IPS-20b (cell line): ENCODE results near the gene ATP8A1.
"Not testable (repeated sequence)": the region's sequence is repeated elsewhere in the genome, so short reads cannot be mapped to it uniquely, and the experiment has no call there.

Experiments used
- H3K27ac ChIP-seq: one replicate; pipeline ENCODE4 v1.5.1; 2013; ENCODE audit warnings: low read length
- H3K27me3 ChIP-seq: 2 replicates; pipeline ENCODE4 v1.6.1; 2013; ENCODE audit warnings: mild to moderate bottlenecking, low read length, inconsistent platforms; ENCODE audit not compliant: insufficient read depth
- H3K36me3 ChIP-seq: 2 replicates; pipeline ENCODE4 v1.6.1; 2013; ENCODE audit warnings: low read depth, mild to moderate bottlenecking, inconsistent platforms, low read length, moderate library complexity; ENCODE audit not compliant: insufficient read depth
- H3K4me1 ChIP-seq: 2 replicates; pipeline ENCODE4 v1.6.1; 2013; ENCODE audit warnings: mild to moderate bottlenecking, control low read depth, inconsistent platforms, low read length, moderate library complexity; ENCODE audit not compliant: insufficient read depth
- H3K4me3 ChIP-seq: 2 replicates; pipeline ENCODE4 v1.5.1; 2013; ENCODE audit warnings: mild to moderate bottlenecking, low read length, inconsistent platforms
- H3K9ac ChIP-seq: 2 replicates; pipeline ENCODE4 v1.6.1; 2013; ENCODE audit warnings: low read depth, mild to moderate bottlenecking, inconsistent platforms, low read length, moderate library complexity
- H3K9me3 ChIP-seq: 2 replicates; pipeline ENCODE4 v1.6.1; 2013; ENCODE audit warnings: mild to moderate bottlenecking, low read depth, low read length, inconsistent platforms; ENCODE audit not compliant: insufficient read depth

The ATP8A1 gene

DNA sequence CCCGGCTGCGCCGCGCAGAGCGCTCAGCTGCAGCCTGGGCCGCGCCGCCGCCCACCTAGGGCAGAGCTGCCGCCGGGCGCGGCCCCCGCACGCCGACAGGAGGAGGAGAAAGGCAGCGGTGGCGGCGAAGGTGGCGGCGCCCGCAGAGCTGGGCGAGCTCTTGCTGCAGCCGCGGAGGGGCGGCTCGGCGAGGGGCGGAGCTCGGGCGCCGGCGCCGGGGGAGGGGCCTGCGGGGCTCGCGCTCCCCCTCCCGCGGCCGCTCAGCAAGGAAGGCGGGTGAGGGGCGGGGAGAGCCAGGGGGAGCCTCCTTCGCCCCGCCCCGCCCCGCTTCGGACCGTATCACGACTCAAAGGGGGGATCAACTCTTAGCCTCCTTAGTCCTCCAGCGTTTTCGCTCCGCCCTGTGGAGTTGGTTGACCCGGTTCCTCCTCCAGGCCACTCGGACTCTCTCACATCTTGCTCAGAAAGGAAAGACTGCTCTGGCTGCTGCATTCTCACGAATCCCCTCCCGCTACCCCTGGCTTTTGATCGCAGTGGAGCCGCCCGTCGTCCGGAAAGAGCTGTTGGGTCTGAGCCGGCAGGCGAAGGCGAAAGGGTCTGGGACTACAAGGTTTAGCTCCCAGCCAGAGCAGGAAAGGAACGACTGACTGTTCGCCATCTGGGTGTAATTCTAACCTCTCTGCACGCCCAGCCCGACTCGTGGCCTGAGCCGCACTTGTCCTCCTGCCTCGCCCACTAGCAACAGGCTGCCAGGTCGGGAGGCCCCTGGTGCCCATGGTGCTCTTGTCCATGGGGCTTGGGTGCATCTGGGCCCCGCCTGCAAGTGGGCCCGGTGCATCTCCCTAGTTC, at the start of gene ATP8A1:
ATP8A1 (minus strand) TSS at position 162 of the 849 bp plus-strand sequence. CDS start 232 bp downstream, outside the sequence.
- H3K27me3 ChIP-seq, result peaks cover 15% of the 10 kb centered on the region
- peak within 1 kb of the TSS; percentile 88 for H3K4me3 ChIP-seq
- H3K9ac ChIP-seq, result peak within 1 kb of the TSS; percentile 92
- peak within 1 kb of the TSS; percentile 69 for H3K27ac ChIP-seq
- peaks cover 13% of the 10 kb centered on the region for H3K4me1 ChIP-seq
- H3K36me3 ChIP-seq, result no peaks in the 10 kb centered on the region
- no peaks in the 10 kb centered on the region for H3K9me3 ChIP-seq

DNA sequence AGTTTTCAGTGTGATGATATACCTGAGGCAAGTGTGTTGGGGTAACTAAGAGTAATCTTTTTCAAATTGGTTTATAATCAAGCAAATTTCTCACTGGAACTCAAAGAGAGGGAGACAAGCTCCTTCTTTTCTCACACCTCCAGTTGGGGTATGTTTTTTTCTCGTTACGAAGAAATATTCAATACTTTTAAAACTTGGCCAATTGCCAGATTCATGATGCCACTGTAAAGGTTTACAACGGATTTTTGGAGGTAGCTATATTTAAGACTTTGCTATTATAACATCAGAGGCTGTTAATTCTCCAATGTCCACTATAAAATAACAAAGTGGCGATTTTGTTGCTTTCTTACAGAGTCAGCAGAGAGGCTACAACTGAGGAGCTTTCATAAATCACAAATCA, 49.2 kb upstream of the ATP8A1 start:
- Histone ChIP-seq H3K27ac (no peak overlapping the region), H3K9me3 (peaks cover 4% of the 10 kb centered on the region), H3K4me3 (no peak overlapping the region), H3K4me1 (peaks cover 13% of the 10 kb centered on the region; the same call in 1 of the 2 replicates), H3K27me3 (no peaks in the 10 kb centered on the region), H3K9ac (no peak overlapping the region), H3K36me3 (no peaks in the 10 kb centered on the region)

DNA sequence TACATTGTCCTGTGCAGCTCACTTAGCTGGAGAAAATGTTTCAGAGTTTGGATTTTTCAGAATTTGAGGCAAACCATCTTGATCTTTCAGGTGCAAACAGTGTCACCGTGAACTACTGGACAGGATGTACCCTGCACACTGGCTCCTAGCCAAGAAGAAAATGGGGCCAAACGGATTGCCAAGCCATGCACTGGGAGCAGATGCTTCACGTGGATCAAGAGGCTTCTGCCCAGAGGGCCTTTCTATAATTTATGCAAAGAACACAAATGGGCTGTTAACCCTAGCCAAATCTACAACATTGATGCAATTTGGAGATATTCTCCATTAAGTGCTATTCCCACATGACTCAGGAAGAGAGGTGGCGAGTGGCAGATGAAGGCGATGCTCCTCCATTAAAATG, 46.9 kb upstream of the ATP8A1 start:
- no peak overlapping the region for H3K27ac ChIP-seq
- H3K27me3 ChIP-seq, result no peaks in the 10 kb centered on the region
- no peaks in the 10 kb centered on the region for H3K4me1 ChIP-seq
- peaks cover 4% of the 10 kb centered on the region for H3K9me3 ChIP-seq
- no peak overlapping the region for H3K4me3 ChIP-seq
- H3K9ac ChIP-seq, result no peak overlapping the region
- H3K36me3 ChIP-seq, result no peaks in the 10 kb centered on the region

DNA sequence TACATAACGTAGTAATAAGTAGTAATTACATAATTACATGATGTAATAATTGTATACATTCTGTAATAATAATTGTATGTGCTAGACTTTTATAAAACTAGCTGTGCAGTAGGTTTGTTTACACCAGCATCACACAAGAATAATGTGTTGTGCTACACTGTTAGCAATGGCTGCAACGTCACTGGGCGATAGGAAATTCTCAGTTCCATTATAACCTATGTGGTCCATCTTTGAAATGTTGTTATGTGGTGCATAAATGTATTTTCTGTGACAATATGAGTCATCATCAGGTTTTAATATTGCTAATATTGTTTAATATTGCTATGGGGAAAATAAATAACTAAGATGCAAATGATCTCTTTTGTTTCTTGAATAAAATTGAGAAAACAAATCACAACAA, 46.0 kb upstream of the ATP8A1 start:
- no peaks in the 10 kb centered on the region for H3K36me3 ChIP-seq
- H3K27me3 ChIP-seq, result no peaks in the 10 kb centered on the region
- no peak overlapping the region for H3K4me3 ChIP-seq
- H3K27ac ChIP-seq, result no peak overlapping the region
- no peaks in the 10 kb centered on the region for H3K4me1 ChIP-seq
- peaks cover 4% of the 10 kb centered on the region for H3K9me3 ChIP-seq
- no peak overlapping the region for H3K9ac ChIP-seq

DNA sequence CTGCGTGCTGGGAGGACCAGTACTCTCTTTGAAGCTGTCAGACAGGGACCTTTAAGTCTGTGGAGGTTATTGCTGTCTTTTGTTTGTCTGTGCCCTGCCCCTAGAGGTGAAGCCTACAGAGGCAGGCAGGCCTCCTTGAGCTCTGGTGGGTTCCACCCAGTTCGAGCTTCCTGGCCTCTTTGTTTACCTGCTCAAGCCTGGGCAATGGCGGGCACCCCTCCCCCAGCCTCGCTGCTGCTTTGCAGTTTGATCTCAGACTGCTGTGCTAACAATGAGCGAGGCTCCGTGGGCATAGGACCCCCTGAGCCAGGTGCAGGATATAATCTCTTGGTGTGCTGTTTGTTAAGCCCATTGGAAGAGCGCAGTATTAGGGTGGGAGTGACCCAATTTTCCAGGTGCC, 44.9 kb upstream of the ATP8A1 start:
- H3K36me3 ChIP-seq, H3K9me3 ChIP-seq, H3K27ac ChIP-seq, H3K27me3 ChIP-seq, H3K4me3 ChIP-seq, H3K4me1 ChIP-seq, H3K9ac ChIP-seq: not testable (repeated sequence)

DNA sequence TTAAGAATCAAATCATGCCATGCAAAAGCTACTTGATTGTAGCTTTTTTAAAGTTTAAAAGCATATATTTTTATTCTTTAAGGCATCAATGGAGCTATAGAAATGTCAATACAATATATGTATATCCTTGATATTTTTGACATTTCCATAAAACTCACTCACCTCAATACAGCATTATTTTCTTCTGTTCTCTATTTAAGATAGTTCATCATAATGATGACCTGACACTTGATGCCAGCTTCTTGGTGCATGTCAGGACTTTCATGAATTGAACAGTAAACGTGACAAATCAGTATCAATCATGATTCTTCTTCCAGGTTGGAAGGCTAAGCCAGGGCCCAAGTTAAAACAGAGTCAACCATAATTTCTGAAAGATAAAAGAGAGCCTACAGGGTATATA, 33.6 kb upstream of the ATP8A1 start:
- Histone ChIP-seq H3K27me3 (no peaks in the 10 kb centered on the region), H3K9me3 (no peaks in the 10 kb centered on the region), H3K36me3 (no peaks in the 10 kb centered on the region), H3K27ac (no peak overlapping the region), H3K4me1 (no peaks in the 10 kb centered on the region), H3K9ac (no peak overlapping the region), H3K4me3 (no peak overlapping the region)

DNA sequence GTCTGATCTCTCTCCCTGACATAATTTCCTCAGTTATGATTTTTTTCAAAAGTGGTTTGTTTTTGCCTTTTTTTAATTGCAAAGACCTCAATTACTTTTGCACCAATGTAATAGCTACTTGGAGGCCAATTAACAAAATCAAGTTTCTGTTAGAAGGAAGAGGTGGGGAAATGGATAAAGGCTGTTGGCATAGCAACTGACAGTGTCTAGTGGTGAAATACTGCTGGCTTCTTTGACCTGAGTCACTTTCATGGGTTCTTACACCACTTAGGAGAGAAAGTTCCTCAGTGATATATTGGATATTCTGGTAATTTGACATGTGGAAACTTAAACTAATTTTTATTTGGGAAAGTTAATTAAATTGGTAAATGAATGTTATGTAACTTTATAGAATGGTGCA, 26.5 kb upstream of the ATP8A1 start:
- H3K9ac ChIP-seq, result no peak overlapping the region
- H3K36me3 ChIP-seq, result no peaks in the 10 kb centered on the region
- no peaks in the 10 kb centered on the region for H3K9me3 ChIP-seq
- H3K27ac ChIP-seq, result no peak overlapping the region
- no peak overlapping the region for H3K4me3 ChIP-seq
- H3K27me3 ChIP-seq, result no peaks in the 10 kb centered on the region
- H3K4me1 ChIP-seq, result no peaks in the 10 kb centered on the region

DNA sequence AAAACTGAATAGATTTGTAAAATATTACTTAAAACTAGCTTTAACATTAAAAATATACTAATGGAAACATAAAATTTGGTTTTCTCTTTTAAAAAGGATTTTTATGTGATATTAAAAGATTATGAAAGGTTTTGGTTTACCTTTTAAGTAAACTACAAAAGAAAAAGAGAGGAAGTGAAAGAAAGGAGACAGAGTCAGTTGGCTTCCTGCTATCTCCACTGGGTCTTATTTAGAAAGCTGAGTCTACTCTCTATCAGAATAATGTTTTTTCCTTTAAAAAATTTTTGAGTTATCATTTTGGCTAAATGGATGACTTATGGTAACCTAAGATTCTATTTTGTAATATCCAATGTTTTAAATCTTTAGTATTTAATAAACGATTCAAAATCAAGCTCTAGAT, 21.6 kb upstream of the ATP8A1 start:
- H3K36me3 ChIP-seq, result no peaks in the 10 kb centered on the region
- no peak overlapping the region for H3K27ac ChIP-seq
- H3K4me3 ChIP-seq, result no peak overlapping the region

DNA sequence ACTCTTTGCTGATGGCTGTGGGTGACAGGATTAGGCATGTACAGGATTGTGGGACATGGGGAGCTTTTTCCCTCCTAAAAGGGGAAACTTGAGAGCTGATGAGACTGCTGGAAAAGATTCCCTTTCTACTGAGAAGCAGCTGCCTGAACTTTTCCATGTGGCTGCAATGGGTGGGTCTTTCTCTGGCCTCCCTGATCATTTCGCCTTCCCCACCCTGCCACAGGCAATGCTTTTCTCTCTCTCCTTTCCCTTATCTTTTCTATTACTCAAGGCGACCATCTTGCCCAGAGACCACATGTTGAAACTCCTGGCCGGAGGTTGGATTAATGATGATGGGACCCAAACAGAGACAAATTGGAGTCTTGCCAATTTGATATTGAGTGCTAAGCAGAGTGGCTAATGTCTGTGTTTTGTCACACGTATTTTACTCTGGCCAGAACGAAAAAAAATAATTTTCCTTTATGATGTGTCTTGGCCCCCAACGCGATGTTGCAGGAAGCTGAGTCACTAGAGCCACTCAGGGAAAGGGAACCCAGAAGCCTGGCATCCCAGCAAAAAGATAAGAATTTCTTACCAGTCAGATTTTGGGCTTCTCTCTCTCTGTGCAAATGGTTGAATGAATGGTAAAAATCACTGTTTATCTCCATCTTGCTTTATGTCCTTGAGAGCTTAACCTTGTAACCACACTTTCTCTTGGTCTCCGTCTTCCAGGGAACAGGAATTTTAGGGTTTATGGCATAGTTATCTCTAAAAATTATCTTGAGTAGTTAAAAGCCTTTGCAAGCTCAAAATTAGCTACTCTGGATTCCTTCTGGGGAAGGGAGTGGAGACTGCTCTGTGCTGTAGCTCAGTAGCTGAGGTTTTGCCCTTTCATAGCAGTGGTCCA, 19.4 kb upstream of the ATP8A1 start:
- H3K27ac ChIP-seq, result no peak overlapping the region
- H3K4me3 ChIP-seq, result no peak overlapping the region
- H3K9ac ChIP-seq, result no peak overlapping the region
- no peaks in the 10 kb centered on the region for H3K36me3 ChIP-seq
- H3K4me1 ChIP-seq, result no peaks in the 10 kb centered on the region; the same call in 1 of the 2 replicates
- H3K27me3 ChIP-seq, result no peaks in the 10 kb centered on the region
- peaks cover 6% of the 10 kb centered on the region; the same call in 1 of the 2 replicates for H3K9me3 ChIP-seq

More for the DNA sequence above, 21.6 kb upstream of the ATP8A1 start:
- Histone ChIP-seq H3K4me1 (no peaks in the 10 kb centered on the region; the same call in 1 of the 2 replicates), H3K27me3 (no peaks in the 10 kb centered on the region), H3K9me3 (peaks cover 6% of the 10 kb centered on the region; the same call in 1 of the 2 replicates), H3K9ac (no peak overlapping the region)

DNA sequence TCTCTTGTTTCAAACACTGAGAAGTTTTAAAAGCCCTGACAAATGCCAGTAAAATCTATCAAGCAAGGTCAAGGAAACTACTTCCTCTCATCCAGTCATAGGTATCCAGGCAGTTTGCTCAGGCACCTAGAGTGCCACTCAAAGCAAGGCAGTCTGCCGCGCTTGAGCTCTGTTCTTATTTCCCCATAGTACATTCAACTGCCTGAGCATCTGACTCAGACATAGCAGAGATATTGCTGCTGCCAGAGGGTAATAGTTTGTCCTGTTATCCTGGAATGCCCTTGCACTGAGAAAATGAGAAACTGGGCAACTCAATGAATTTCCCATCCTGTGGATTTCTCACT, 16.1 kb upstream of the ATP8A1 start:
- no peaks in the 10 kb centered on the region for H3K36me3 ChIP-seq
- no peaks in the 10 kb centered on the region; the same call in 1 of the 2 replicates for H3K4me1 ChIP-seq
- H3K27ac ChIP-seq, result no peak overlapping the region
- H3K27me3 ChIP-seq, result no peaks in the 10 kb centered on the region
- H3K4me3 ChIP-seq, result no peak overlapping the region
- H3K9ac ChIP-seq, result no peak overlapping the region
- peaks cover 4% of the 10 kb centered on the region; the same call in 1 of the 2 replicates for H3K9me3 ChIP-seq

DNA sequence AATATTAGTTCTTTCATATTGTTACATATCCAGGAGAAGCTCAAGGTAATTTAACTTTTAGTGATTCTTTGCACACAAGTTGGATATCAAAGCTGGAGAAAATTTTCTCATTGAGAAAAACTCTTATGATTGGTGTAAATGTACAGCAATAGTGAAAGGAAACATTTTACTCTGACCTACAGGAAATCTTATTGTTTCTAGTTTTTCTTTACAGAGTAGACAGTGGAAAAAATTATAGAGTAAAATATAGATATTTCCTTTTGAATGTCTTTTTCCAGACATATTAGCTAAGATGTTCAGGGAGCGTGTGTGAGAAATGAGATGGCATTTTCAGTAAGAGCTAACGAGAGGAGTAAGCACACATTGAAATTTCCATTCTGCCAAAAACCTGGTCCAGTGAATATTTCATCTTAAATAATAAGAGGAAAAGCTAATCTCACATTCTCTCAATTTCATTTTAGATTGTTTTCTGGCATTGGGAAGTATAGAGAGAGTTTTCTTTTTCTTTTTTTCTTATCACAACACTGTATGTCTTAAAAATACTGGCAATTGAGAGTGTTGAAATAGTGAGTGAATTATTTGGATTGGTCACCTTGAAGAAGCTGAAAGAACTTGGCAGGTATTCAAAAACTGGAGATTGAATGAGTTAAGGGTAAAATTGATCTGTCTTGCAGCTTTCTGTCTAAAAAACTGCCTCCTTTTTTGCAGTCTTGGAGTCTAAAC, 15.6 kb upstream of the ATP8A1 start:
- no peak overlapping the region for H3K9ac ChIP-seq
- no peak overlapping the region for H3K27ac ChIP-seq
- H3K27me3 ChIP-seq, result no peaks in the 10 kb centered on the region

More for the DNA sequence above, 15.6 kb upstream of the ATP8A1 start:
- H3K4me3 ChIP-seq, result no peak overlapping the region
- no peaks in the 10 kb centered on the region for H3K36me3 ChIP-seq
- H3K4me1 ChIP-seq, result no peaks in the 10 kb centered on the region; the same call in 1 of the 2 replicates
- H3K9me3 ChIP-seq, result no peaks in the 10 kb centered on the region
